GM13976 (cell line): ENCODE results near the gene PNPO.

ENCODE experiments used
- DNase-seq: peaks from one replicate; pipeline ENCODE4 v3.0.0; 2012; ENCODE audit warnings: low spot score
- in situ Hi-C: fragments of 300-500 bp; cut with MboI; formaldehyde crosslinking; loops from one replicate; pipeline ENCODE4 v1.12.0; 2022; ENCODE audit warnings: low sequenced_read_pairs, mixed read lengths, inconsistent platforms; ENCODE audit not compliant: unreplicated experiment
- TF ChIP-seq, protein P1 (sequence below): IDR thresholded peaks from 2 replicates; pipeline ENCODE4 v1.5.1; 2012; ENCODE audit warnings: borderline replicate concordance, mild to moderate bottlenecking; ENCODE audit not compliant: insufficient read depth; ENCODE audit errors: extremely low read depth, missing control alignments, control extremely low read depth

The PNPO gene

DNA sequence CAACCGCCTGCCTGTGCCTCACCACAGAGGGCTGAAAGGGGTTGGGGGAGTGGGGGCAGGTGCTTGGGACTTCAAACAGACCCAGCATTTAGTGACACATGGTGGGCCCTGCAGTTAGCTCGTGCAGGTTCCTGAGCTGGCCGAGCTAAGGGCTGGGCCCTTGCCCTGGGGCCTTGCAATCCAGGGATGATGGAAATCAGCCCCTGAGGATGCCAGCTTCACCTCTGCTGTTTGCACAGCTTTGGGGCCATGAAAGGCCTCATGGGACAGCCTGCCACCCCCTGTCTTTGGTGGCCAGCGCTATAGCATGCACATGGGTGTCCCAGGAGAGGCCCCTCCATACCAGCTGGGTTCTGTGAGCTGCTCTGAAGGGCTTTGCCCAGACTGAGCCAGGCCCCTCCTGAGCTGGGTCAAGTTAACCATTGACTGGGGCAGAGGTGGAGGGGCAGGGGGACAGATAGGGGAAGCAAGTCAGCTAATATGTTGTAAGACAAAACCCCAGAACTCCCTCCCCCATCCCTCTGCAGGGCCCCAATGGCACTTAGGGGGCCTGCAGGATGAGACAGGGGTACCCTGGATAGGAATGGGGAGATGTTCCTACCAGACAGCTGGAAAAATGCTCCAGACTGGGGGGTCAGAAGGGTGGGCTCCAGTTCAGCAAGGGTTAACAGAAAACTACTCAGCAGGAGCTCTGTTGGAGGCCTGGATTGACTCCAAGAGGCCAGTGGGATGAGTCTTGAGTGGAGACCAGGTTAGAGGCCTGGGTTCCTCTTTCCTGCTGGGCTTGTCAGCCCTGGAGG, 15.6 kb downstream of the PNPO start:
- TF ChIP-seq, protein P1, sequence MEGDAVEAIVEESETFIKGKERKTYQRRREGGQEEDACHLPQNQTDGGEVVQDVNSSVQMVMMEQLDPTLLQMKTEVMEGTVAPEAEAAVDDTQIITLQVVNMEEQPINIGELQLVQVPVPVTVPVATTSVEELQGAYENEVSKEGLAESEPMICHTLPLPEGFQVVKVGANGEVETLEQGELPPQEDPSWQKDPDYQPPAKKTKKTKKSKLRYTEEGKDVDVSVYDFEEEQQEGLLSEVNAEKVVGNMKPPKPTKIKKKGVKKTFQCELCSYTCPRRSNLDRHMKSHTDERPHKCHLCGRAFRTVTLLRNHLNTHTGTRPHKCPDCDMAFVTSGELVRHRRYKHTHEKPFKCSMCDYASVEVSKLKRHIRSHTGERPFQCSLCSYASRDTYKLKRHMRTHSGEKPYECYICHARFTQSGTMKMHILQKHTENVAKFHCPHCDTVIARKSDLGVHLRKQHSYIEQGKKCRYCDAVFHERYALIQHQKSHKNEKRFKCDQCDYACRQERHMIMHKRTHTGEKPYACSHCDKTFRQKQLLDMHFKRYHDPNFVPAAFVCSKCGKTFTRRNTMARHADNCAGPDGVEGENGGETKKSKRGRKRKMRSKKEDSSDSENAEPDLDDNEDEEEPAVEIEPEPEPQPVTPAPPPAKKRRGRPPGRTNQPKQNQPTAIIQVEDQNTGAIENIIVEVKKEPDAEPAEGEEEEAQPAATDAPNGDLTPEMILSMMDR: no peak
- in situ Hi-C loops: no loop called here

GRCh38 chr17:47957591-47958490, 16.5 kb downstream of the PNPO start, which contains the start of gene PRR15L:
Gene PRR15L (minus strand): TSS chr17:47957883. CDS start chr17:47953234, 4,649 bp downstream.
- in situ Hi-C loops: no loop called here
- no peak for DNase-seq
- TF ChIP-seq, protein P1: no peak

More for the DNA sequence above, 15.6 kb downstream of the PNPO start:
- DNase-seq: no peak

DNA sequence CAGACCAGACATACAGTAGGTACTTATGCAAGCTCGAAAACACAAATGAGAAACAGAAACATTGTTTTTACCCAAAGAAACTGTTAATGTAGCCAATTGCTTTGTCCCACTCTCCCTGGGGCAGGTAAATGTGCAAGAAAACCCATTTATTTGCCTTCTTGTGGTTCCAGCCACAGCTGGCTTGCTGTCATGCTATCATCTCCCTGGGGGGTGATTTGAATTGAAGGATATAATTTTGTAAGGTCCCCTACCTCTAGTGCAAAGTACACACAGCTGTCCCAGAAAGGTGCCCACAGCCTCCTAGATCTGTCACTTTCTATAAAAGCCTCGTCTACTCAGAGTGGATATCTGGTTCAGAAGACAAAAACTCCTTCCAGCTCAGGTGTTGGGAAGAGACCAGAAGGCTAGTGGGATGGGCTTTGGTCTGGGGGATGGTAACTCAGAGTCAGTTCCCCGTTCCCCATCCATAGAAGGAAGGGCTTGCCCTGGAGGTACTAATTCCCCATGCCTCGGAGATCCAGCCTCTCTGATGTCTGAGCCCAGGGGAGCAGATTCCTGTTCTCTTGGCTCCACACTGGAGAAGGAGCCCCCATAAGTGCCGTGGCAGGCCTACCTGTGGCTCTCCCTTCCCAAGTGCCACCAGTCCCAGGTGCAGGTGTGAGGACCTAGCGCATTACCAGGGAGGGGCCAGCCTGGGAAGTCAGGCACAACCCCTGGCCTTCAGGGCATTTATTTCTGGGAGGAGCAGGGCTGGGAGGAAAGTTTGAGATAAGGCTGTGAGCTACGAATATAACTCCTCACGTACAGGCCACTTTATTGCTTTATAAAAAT, 18.7 kb downstream of the PNPO start:
- DNase-seq: no peak
- TF ChIP-seq, protein P1: no peak
- in situ Hi-C loops: no loop called here

DNA sequence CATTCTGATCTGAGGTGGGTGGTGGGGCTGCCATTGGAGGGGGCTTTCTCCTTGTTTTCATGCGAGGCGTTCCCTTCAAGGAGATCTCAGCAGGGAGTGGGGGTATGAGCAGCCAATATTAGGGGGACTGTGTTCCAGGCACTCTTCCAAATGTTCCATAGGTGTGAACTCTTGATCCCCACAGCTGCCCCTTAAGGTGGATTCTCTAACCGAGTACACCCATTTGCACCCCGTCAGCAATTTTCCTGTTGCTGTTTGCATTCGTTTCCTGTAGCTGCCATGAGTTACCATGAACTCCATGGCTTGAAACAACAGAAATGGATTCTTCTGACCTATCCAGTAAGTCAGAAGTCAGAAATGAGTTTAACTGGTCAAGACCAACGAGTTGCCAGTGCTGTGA, 20.0 kb downstream of the PNPO start:
- in situ Hi-C loops: no loop called here
- TF ChIP-seq, protein P1: no peak
- DNase-seq: no peak

GRCh38 chr17:47962901-47963300, 21.5 kb downstream of the PNPO start:
- no peak for DNase-seq
- in situ Hi-C loops: no loop called here
- TF ChIP-seq, protein P1: no peak

DNA sequence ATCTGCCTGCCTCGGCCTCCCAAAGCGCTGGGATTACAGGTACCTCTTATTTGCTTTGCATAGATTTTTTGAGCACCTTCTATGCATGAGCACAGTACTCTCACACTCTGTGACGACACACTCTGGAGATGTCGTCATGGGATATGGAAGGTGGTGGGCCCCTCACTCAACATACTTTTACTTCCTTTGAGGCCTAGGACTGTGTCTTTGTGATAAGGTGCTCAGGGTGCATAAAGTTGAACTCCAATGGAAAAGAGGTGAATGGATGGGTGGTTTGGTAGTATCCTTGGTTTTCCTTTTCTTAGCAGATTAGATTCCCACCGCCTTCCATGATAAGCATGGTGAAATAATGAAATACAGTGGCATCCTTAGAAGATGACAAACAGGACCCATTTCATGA, 23.5 kb downstream of the PNPO start:
- DNase-seq: no peak
- TF ChIP-seq, protein P1: no peak
- in situ Hi-C loops: no loop called here
